Measurements from ENCODE around the gene PARD3B. TPM values are rescaled to one million over a fixed set of nuclear protein-coding genes. Genes with fewer than 3 reads are reported as not detected.

PARD3B gene
- total and polyA plus RNA-seq, 2 of the 4 experiments (the other 2 are of a cell fraction), result 3.3 to 15.6 TPM

- H3K56ac ChIP-seq (ENCODE audit: extremely low read depth, insufficient read depth, low read length), result no peak overlapping the region
- intact Hi-C loops (cut with micrococcal nuclease), result no loop called here
- H2BK15ac ChIP-seq (ENCODE audit: low read depth, low read length), result no peak overlapping the region
- no CpG with 5 or more reads among the region's 1 CpG for WGBS, 2 experiments (ENCODE audit: extremely low coverage in 2 of 2, insufficient read length in 1 of 2)
- H3K27ac ChIP-seq (ENCODE audit: insufficient read depth, low read length), result no peak overlapping the region
- no TSS peak for BruUV-seq (replicated peaks)
- H4K8ac ChIP-seq (ENCODE audit: low read depth in 2 of 2, low read length in 2 of 2), result no peak overlapping the region
- H3K14ac ChIP-seq (replicated peaks; ENCODE audit: low read depth, low read length), result no peak overlapping the region
- peaks cover 7 to 17% of the 10 kb centered on the region in 2 experiments for H3K79me1 ChIP-seq (ENCODE audit: low read depth in 1 of 2, low read length in 2 of 2)
- no peak overlapping the region for H2AK9ac ChIP-seq (replicated peaks; ENCODE audit: low read depth, low read length, poor library complexity)
- H2BK20ac ChIP-seq (ENCODE audit: low read depth, low read length), result no peak overlapping the region
- no peaks in the 10 kb centered on the region for H3K9me3 ChIP-seq (ENCODE audit: control insufficient read depth, insufficient read depth, low read length)
- DNase-seq (no peak), ATAC-seq (ENCODE audit: low read depth) (no peak)
- H3K9ac ChIP-seq (ENCODE audit: low read depth, low read length), result no peak overlapping the region
- dilution Hi-C loops (cut with HindIII; ENCODE audit: low sequenced_read_pairs, unreplicated experiment), result no loop called here
- ChIA-PET POLR2A (ENCODE audit: unreplicated experiment) (no interaction called here), CTCF (no interaction called here)
- no peak overlapping the region for H2AK5ac ChIP-seq (ENCODE audit: low read depth, low read length)
- in situ Hi-C loops (cut with MboI; ENCODE audit: low sequenced_read_pairs), result no loop called here
- H3K36me3 ChIP-seq (ENCODE audit: control insufficient read depth, insufficient read depth, low read length), result no peaks in the 10 kb centered on the region
- no peak for TF ChIP-seq SMC3 (IDR thresholded peaks at IDR 0.05; ENCODE audit: low read depth, low read length)
- no peak for TF ChIP-seq NFE2L2 (IDR thresholded peaks at IDR 0.05; ENCODE audit: low read depth, low read length)
- TF ChIP-seq RCOR1 (IDR thresholded peaks at IDR 0.05; ENCODE audit: insufficient replicate concordance, low read length), result no peak
- no peak for TF ChIP-seq CEBPB (IDR thresholded peaks at IDR 0.05; ENCODE audit: low read depth, low read length)
- no peak for TF ChIP-seq CHD1 (IDR thresholded peaks at IDR 0.05; ENCODE audit: low read depth, low read length)
- TF ChIP-seq BHLHE40 (IDR thresholded peaks at IDR 0.05; ENCODE audit: low read depth, low read length), result no peak
- TF ChIP-seq, protein P1, sequence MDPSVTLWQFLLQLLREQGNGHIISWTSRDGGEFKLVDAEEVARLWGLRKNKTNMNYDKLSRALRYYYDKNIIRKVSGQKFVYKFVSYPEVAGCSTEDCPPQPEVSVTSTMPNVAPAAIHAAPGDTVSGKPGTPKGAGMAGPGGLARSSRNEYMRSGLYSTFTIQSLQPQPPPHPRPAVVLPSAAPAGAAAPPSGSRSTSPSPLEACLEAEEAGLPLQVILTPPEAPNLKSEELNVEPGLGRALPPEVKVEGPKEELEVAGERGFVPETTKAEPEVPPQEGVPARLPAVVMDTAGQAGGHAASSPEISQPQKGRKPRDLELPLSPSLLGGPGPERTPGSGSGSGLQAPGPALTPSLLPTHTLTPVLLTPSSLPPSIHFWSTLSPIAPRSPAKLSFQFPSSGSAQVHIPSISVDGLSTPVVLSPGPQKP (IDR thresholded peaks at IDR 0.05; ENCODE audit: borderline replicate concordance, low read depth, low read length), result no peak
- TF ChIP-seq FOS (IDR thresholded peaks at IDR 0.05; ENCODE audit: low read depth, low read length), result no peak
- TF ChIP-seq, protein P2, sequence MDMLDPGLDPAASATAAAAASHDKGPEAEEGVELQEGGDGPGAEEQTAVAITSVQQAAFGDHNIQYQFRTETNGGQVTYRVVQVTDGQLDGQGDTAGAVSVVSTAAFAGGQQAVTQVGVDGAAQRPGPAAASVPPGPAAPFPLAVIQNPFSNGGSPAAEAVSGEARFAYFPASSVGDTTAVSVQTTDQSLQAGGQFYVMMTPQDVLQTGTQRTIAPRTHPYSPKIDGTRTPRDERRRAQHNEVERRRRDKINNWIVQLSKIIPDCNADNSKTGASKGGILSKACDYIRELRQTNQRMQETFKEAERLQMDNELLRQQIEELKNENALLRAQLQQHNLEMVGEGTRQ (IDR thresholded peaks at IDR 0.05; ENCODE audit: low read depth, low read length), result no peak
- no peak for TF ChIP-seq RFX5 (IDR thresholded peaks at IDR 0.05; ENCODE audit: low read depth, low read length)
- TF ChIP-seq MXI1 (IDR thresholded peaks at IDR 0.05; ENCODE audit: borderline replicate concordance, low read depth, low read length), result no peak
- no peak for TF ChIP-seq RAD21 (IDR thresholded peaks at IDR 0.05; ENCODE audit: low read length)
- no peak for TF ChIP-seq POLR2A (IDR thresholded peaks at IDR 0.05; ENCODE audit: low read depth, low read length)
- TF ChIP-seq, protein P3, sequence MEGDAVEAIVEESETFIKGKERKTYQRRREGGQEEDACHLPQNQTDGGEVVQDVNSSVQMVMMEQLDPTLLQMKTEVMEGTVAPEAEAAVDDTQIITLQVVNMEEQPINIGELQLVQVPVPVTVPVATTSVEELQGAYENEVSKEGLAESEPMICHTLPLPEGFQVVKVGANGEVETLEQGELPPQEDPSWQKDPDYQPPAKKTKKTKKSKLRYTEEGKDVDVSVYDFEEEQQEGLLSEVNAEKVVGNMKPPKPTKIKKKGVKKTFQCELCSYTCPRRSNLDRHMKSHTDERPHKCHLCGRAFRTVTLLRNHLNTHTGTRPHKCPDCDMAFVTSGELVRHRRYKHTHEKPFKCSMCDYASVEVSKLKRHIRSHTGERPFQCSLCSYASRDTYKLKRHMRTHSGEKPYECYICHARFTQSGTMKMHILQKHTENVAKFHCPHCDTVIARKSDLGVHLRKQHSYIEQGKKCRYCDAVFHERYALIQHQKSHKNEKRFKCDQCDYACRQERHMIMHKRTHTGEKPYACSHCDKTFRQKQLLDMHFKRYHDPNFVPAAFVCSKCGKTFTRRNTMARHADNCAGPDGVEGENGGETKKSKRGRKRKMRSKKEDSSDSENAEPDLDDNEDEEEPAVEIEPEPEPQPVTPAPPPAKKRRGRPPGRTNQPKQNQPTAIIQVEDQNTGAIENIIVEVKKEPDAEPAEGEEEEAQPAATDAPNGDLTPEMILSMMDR (conservative IDR thresholded peaks at IDR 0.05; ENCODE audit: low read depth, low read length), result no peak
- H4K20me1 ChIP-seq (ENCODE audit: insufficient read depth, low read length), result no peaks in the 10 kb centered on the region; the same call in 1 of the 2 replicates
- H2BK120ac ChIP-seq (ENCODE audit: low read depth, low read length), result no peak overlapping the region
- no peak overlapping the region for H3K4me3 ChIP-seq (ENCODE audit: insufficient read depth, low read depth, low read length)
- H4K5ac ChIP-seq (ENCODE audit: low read depth, low read length), result no peak overlapping the region
- H2AFZ ChIP-seq (replicated peaks; ENCODE audit: low read length, poor library complexity), result no peak overlapping the region
- no peak overlapping the region for H3K23ac ChIP-seq (ENCODE audit: low read depth, low read length)
- no peak overlapping the region for H3K18ac ChIP-seq (ENCODE audit: low read depth, low read length)
- H2BK5ac ChIP-seq (ENCODE audit: low read depth, low read length, poor library complexity, severe bottlenecking), result no peak overlapping the region
- no peak overlapping the region for H3K4ac ChIP-seq (ENCODE audit: low read depth, low read length)
- no peak overlapping the region for H3K4me2 ChIP-seq (ENCODE audit: low read depth, low read length)
- H3K9me1 ChIP-seq (ENCODE audit: insufficient read depth, low read length), result no peaks in the 10 kb centered on the region
- peaks cover 2% of the 10 kb centered on the region; the same call in 1 of the 2 replicates for H3K4me1 ChIP-seq (ENCODE audit: control insufficient read depth, insufficient read depth, low read length)
- H4K91ac ChIP-seq (ENCODE audit: insufficient read depth, low read depth, low read length), result no peak overlapping the region
- H3K27me3 ChIP-seq (ENCODE audit: control insufficient read depth, insufficient read depth, low read length), result no peaks in the 10 kb centered on the region
Observed at GRCh38 chr2:204901591-204901990, 356.3 kb downstream of the PARD3B start.
